Stimulated activated CD4-positive, alpha-beta T cell treated with anti-CD3 and anti-CD28 coated beads, Interleukin-1b, Interleukin-23, amount 100 ng/mL, for 1 hour (primary cell): ENCODE measurements around the gene FAM167B.
"Not testable (repeated sequence)": the region's sequence is repeated elsewhere in the genome, so short reads cannot be mapped to it uniquely, and the experiment has no call there.

ENCODE experiments used
- DNase-seq, 2 donors: peaks; one replicate each; pipeline ENCODE4 v3.0.0-alpha.2; 2020; ENCODE audit warnings: low read depth in 2 of 2

The FAM167B gene

GRCh38 chr1:32257227-32257508, 10.1 kb downstream of the FAM167B start:
- no peak for DNase-seq

GRCh38 chr1:32263236-32263593, 16.2 kb downstream of the FAM167B start:
- DNase-seq: not testable (repeated sequence)

DNA sequence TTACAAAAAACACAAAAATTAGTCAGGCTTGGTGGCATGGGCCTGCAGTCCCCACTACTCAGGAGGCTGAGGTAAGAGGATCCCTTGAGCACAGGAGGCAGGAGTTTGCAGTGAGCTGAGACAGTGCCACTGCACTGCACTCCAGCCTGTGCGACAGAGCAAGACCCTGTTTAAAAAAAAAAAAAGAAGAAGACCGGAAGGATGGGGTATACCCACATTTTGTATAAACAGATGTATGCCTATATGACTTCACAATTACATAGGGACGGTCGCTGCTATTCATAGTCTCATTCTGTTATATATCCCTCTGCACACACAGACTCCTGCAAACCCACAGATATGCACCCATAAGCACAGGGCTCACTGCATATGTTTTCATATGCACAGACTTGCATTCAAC, 16.7 kb downstream of the FAM167B start:
- no peak for DNase-seq

- no peak for DNase-seq
Measured at GRCh38 chr1:32265846-32266245, 18.8 kb downstream of the FAM167B start.

DNA sequence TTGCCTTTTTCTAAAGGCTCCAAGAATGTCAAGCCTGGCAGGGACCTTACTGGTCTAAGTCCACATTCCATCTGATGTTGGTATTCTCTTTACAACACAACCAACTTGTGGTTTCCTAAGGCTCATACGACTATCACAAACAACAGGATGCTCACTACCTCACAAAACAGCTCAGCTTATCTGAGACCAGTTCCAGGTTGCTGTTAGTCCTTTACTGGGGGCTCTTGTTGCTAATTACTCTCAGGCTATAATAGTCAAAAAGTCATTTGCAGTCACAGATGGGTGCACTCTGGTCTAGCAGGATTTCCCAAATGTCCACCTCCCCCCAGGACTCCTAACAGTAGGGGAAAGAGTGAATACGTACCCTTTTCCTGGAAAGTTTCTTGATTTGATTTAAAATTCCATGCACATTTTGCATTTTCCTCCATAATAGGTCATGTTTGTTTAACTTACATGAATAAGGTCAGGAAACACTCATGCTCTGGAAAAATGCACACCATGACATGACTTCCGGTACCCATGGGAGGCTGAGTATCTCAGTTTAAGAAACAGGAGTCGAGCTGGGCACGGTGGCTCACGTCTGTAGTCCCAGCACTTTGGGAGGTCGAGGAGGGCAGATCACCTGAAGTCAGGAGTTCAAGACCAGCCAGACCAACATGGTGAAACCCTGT, 20.0 kb downstream of the FAM167B start:
- DNase-seq: no peak

DNA sequence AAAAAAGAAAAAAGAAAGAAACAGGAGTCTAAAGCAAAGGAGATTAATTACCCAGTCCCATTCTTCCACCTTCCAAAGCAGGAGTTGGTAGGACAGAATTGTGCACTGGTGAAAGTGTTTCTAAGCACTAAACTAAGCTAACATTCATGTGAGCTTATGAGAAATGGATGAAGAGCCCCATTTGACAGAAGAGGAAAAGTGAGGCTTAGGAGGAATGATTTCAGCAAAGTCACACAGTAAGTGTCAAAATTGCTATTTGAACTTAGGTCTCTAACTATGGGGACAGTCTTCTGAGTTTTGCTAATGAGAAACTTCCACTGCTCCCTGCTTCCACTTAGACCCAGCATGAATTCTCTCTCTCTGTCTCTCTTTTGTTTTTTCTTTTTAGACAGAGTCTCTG, 22.7 kb downstream of the FAM167B start:
- no peak for DNase-seq

- no peak for DNase-seq
Measured at GRCh38 chr1:32272557-32273390, 25.8 kb downstream of the FAM167B start.

- DNase-seq: peak in 1 of 2 donors; percentile 85
Measured at GRCh38 chr1:32273391-32274208, 26.6 kb downstream of the FAM167B start.

GRCh38 chr1:32274646-32275340, 27.8 kb downstream of the FAM167B start:
- DNase-seq: no peak

DNA sequence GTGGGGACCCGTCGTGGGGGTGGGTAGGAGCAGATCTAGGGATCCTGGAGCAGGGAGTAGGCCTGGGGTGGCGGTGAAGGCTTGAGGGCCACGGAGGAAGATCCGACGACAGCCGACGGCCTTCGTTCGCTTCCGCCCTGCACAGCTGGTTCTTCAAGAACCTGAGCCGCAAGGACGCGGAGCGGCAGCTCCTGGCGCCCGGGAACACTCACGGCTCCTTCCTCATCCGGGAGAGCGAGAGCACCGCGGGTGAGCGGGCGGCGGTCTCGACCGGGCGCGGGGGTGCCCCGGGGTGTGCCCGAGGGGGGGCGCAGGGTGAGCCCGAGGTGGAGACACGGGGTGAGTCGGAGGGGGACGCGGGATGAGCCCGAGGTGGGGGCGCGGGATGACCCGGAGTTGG, 28.4 kb downstream of the FAM167B start:
- no peak for DNase-seq

DNA sequence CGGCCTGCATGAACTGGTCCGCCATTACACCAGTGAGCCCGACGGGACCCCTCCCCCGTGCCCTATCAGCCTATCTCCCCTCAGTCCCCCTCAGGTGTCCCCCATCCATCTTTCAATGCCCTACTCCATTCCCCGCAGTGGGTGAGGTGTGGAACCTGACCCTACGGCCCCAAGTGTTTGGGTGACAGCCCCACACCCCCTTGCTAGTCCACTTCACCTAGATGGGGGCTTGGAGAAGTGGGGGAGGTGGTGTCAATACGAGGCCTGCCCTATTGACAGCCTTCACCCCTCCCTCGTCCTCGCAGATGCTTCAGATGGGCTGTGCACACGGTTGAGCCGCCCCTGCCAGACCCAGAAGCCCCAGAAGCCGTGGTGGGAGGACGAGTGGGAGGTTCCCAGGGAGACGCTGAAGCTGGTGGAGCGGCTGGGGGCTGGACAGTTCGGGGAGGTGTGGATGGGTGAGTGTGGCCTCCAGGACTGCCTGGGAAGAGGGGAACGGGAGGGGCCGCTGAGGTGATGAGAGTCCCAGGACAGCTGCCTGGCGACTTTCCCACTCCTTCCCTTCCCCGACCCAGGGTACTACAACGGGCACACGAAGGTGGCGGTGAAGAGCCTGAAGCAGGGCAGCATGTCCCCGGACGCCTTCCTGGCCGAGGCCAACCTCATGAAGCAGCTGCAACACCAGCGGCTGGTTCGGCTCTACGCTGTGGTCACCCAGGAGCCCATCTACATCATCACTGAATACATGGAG, 29.2 kb downstream of the FAM167B start:
- DNase-seq: no peak

DNA sequence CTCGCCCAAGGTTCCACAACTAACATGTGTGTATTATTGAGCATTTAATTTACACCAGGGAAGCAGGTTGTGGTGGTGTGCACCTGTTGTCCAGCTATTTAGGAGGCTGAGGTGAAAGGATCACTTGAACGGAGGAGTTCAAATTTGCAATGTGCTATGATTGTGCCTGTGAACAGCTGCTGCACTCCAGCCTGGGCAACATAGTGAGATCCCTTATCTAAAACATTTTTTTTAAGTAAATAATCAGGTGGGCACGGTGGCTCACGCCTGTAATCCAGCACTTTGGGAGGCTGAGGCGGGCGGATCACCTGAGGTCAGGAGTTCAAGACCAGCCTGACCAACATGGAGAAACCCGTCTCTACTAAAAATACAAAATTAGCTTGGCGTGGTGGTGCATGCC, 37.8 kb downstream of the FAM167B start:
- DNase-seq: not testable (repeated sequence)

- DNase-seq: no peak
Measured at GRCh38 chr1:32285658-32286057, 38.6 kb downstream of the FAM167B start.

DNA sequence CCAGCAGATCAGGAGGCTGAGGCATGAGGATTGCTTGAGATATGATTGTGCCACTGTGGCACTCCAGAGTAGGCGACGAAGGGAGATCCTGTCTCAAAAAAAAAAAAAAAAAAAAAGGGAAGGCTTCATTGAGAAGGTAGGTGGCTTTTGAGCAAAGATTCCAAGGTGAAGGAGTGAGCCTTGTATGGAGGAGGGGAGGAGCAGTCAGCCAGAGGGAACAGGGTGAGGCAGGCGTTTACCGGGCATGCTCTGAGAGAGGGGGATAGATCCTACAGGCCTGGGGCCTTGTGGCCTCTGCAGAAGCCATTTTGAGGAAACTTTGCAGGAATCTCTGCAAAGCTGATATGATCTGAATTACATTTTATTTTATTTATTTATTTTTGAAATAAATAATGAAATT, 39.7 kb downstream of the FAM167B start:
- no peak for DNase-seq

- no peak for DNase-seq
Measured at GRCh38 chr1:32289256-32289655, 42.2 kb downstream of the FAM167B start.

GRCh38 chr1:32291145-32291707, 44.2 kb downstream of the FAM167B start:
- no peak for DNase-seq

- peak; percentile 93 for DNase-seq
Measured at GRCh38 chr1:32291708-32292538, 44.9 kb downstream of the FAM167B start, which contains the start of gene HDAC1. Gene HDAC1 (plus strand): TSS chr1:32292083. CDS start chr1:32292170, 87 bp downstream.

GRCh38 chr1:32298211-32298610, 51.2 kb downstream of the FAM167B start:
- not testable (repeated sequence) for DNase-seq
